Stimulated activated CD8-positive, alpha-beta memory T cell treated with anti-CD3 and anti-CD28 coated beads, Interleukin-12 subunit alpha, Interleukin-12 subunit beta, amount 100 ng/mL, for 24 hours (primary cell): ENCODE measurements around the gene ARHGEF28.

Source experiments
- DNase-seq: peaks from one replicate; pipeline ENCODE4 v3.0.0-alpha.2; 2020; ENCODE audit errors: extremely low read depth

Gene ARHGEF28

DNA sequence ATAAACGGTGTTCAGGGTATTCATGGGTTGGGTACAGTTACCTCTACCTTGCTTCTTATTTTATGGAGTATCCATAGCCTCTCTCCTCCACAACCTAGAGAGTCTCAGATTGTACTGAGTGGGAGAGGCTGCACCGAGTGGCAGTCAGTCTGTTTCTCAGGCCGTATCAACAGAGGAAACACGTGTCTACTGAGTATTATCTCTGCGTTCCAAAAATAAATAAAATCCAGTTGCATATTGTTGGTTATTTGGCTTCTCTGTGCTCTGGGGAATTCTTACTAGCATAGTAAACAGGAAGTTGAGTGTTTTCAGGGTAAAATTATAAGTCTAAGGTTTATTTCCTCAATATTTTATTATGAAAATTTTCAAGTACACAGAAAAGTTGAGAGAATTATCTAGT is 231.0 kb downstream of the ARHGEF28 start:
- DNase-seq = no peak

DNA sequence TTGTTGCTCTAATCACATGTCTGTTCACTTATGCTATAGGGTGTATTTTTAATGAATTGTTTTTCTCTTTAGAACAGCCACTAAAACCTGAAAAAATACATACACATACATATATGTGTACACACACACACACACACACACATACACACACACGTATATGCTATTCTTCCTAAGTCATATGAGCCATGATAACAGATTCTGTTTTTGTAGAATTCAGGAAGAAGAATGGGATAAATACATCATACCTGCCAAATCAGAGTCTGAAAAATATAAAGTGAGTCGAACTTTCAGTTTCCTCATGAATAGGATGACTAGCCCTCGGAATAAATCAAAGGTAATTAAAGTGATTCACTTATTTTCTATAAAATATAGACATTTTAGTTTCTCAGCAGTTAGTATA is 231.4 kb downstream of the ARHGEF28 start:
- no peak for DNase-seq

DNA sequence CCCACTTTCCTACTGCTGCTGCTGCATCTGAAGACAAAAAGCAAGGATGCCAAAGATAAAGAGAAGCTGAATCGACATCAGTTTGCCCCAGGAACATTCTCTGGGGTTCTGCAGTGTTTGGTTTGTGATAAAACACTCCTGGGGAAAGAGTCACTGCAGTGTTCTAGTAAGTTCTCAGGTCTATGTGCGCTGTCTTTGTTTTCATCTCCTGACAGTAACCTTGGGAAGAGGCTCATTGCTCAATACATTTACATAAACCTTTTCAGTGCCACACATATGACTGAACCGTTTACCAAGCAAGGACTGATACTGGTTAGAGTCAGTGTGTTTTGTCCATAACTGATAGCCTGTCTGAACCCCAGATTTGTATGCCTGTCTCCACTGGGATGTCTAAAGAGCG is 232.1 kb downstream of the ARHGEF28 start:
- no peak for DNase-seq

DNA sequence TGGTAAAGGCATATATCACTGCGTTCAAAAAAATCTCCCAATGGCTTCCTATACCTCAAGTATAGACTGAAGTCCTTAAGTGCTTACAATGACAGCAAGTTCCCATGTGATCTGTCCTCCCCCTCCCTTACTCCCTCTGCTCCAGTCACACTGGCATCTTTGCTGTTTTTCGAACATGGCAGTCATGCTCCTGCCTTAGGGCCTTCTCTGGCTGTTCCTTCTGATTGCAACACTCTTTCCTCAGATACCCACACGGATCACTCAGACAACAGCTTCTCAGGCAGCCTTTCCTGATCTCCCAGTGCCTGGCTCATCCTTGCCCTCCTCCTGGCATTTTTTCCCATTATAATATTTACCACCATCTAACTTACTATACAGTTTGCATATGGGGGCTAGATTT is 232.8 kb downstream of the ARHGEF28 start:
- DNase-seq = no peak

DNA sequence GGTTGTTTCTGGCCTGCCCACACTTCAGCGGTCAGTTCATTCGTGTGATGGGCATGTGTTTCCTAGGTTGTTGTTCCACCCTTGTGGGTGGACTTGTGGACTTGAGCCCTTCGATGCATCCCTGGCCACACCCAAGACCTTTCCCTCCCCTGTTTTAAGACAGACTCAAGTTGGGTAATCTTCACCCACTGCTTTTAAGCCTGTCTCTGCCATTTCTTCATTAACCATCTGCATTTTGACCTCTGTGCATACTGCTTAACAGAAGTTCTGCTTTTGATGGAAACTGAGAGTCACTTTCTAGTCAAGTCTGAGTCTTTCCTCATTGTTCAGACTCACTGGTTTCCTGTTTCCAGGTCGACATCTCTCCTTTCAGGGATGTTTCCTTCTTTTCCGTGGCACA is 233.7 kb downstream of the ARHGEF28 start:
- DNase-seq = no peak

DNA sequence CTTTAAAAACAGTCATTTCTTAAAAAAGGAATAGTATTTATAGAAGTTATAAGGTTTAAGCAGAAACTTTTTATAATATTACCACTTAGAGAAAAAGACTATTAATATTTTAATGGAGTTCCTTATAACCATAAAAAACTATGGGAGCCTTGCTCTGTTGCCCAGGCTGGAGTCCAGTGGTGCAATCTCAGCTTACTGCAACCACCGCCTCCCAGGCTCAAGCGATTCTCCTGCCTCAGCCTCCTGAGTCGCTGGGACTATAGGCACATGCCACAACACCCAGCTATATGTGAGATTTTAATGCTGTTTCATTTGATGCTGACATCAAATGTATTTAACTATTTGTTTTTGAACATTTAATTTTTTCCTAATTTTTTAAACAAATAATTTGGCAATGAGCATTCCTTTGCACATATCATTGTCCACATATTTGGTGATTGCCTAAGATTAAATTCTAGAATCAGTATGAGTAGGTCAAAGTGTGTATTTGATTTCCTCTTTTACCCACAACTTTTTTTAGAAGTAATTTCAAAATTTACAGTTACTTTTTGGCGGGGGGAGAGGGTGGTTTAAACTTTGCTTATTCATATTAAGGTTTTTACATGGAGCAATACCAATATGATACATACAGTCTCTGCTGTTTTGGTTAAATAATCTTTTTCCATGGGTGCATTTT is 235.5 kb downstream of the ARHGEF28 start:
- no peak for DNase-seq

DNA sequence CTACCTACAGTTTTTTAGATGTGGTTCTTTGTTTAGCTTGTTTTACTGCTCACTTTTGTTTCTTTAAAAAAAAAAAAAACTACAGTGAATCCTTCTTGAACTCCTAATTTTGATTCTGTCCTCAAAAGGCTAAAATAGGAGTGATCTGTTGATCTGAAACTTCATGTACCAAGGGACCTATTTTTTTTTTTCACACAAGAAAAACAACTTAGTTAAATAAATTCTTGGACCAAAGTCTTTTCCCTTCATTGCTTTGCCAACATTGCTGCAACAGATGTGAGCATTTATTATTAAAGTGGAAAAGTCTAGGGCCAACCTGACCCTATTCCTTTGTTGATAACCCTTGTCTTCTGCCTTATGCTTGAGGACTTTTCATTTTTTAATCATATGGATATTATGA is 236.8 kb downstream of the ARHGEF28 start:
- DNase-seq = no peak

DNA sequence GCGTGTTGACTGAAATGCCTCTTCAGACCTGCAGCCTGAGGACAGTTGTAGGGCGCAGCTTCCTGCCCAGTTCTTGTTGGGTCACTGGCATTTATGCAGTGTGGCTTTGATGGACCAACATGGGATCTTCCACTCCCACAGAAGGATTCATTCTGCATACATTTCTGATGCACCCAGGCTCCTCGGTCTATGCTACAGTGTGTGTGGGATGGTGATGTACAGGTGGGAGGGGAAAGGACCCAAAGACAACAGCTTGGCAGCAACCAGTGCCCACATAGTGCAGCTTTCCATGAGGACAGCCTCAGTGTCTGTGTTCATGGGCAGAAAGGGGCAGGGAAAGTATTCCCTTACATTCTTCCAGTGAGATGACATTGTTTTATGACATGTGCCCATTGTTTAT is 237.9 kb downstream of the ARHGEF28 start:
- no peak for DNase-seq

DNA sequence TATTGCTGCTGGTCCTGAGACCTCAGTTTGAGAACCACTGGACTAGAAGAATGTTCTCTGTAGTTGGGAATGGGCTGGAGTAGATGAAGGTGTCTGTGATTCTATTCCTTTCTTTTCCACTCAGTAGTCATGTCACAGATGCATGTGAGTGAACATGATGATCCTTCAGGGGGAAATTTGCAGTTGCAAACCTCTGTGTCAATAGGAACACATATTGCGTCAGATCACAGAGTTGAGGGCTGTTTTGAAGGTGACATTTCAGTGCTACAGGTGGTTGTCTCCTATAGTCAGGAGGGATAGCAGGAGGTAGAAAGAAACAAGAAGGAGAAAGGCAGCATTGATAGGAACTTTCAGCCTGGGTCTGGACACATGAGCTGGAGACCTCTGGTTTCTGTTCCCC is 239.3 kb downstream of the ARHGEF28 start:
- DNase-seq = no peak

DNA sequence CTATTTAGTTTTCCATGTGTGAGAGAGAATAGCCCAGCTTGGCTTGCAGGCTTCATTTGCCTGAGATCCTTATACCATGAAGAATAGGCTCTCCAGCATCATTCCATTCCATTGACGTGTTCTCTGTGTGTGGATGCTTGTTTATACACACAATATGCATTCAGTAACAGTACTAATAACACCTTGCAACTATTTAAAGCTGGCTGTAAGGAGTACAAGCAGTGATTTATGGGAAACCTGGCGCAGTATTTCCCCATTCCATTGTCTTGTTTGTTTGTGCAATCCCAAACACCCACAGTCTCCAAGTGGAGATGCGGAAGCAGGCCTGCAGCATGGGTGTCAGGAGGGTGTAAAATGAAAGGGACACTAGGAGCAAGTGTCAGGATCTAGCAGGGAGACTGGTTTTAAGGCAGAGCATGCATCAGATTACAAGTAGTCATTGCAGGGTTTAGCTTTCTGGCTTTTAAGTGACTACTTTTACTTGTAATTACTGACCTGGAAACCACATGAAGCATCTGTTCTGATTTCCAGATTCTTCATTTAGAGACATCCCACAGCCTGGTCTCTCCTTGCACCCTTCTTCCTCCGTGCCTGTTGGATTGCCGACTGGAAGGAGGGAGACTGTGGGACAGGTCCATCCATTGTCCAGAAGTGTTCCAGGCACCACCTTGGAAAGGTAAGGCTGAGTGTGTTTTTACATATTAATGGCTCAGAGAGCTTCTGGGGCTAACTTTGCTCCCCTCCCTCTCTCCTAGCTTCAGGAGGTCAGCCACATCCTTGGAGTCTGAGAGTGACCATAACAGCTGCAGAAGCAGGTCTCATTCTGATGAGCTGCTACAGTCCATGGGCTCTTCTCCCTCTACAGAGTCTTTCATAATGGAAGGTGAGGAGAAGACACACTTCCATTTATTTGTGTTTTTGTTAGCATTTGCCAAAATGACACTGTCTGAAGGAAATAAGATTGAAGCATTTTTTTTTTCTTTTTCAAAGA is 241.6 kb downstream of the ARHGEF28 start:
- DNase-seq = no peak

DNA sequence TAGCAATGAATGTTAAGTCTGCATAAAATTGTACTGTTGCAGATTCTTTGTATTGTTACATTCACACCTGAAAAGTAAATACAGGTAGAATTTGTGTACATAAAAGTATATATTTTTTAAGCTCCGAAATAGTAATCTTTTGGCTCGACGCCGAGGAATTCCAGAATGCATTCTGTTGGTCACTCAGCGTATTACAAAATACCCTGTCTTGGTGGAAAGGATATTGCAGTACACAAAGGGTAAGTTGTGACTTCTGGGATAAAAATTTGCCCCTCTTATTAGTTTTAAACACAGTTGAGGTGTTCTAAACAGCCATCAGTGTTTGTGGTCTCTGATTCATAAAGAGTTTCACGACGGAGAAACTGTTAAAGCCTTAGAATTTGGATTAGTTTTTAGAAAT is 257.6 kb downstream of the ARHGEF28 start:
- no peak for DNase-seq

DNA sequence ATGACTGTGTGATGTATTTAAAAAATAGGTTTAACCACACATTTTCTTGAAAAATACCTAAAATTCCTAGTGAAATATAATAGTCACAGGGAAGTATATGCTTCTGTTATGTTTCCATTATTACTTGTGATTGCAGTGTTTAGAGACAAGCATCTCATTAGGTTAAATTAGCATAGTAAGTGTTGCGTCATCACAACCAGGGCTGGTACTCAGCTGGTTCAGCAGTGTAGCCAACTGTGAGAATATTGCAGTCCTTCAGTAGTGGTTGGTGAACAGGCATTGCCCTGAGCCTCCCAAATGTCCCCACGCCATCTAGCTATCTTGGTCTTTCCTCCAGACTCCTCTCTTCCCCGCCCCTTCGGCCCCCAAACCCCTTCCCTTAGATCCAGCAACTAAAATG is 261.7 kb downstream of the ARHGEF28 start:
- DNase-seq = no peak

DNA sequence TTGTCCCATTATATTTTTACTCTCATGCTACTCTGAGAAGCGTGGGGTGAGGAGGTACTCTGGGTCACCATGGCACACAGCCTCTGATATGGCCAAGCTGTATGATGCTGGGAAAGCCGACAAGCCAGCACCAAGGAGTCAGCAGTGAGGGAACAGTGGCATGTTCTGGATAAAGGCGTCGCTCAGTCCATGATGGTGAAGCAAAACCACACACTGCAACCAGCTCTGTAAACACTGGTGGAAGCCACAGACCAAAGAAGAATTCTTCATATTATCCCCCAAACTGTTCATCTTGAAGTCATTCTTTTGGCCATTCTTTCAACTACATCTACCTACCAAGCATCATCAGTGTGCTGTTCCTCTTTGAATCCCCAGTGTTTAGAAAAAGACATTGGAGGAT is 264.6 kb downstream of the ARHGEF28 start:
- DNase-seq = no peak

DNA sequence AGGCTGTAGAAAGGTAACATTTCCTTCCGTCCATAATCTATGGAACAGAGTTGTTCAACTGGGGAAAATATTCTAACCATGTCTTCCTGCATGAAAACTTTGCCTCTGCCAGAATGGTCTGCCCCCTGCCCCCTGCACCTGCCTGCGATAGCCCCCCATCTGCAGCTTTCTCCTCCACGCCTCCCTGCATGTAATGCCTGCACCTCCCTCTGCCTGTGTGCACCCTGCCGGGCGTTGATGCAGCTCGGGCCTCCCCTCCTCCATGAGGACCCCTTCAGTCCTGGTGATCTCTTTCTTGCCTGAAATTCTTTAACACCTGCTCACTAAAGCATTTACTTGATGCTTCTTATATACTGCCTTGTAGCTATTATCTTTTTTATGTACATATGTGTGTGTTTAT is 266.2 kb downstream of the ARHGEF28 start:
- DNase-seq = no peak

DNA sequence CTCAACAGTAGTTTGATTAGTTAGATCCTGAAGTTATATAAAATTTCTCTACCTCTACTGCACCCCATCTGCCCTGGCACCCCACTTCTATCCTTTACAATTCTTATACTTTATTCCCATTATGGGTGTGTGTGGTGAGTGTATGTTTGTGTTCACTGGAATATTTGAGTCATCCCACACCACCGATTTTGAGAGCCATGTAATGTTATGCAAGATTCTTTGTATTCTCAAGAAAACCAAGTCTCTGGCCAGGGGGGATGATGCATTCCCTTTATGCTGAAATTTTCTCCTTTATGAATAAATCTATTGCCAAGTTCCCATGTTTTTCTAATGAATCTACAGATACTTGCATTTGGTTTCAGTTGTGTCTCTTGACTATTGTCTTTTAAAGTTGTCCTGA is 266.8 kb downstream of the ARHGEF28 start:
- no peak for DNase-seq

DNA sequence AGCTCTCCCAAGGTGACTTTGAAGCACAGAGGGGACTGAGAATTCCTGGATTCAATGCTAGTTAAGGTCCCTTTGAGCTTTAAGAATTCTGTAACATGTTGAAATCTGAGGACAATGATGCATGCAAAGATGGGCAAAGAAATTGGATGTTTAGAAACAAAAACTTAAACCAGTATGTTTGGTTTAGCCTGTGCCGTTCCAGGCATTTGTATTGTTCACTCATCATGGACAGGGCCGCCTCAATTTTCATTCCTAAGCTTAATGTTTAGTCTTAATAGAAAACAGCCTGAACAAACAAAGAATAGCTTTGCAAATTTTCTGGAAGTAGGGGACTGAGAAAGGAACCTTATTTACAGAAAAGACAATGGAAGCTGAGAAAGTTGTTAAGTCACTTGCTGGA is 267.8 kb downstream of the ARHGEF28 start:
- no peak for DNase-seq

DNA sequence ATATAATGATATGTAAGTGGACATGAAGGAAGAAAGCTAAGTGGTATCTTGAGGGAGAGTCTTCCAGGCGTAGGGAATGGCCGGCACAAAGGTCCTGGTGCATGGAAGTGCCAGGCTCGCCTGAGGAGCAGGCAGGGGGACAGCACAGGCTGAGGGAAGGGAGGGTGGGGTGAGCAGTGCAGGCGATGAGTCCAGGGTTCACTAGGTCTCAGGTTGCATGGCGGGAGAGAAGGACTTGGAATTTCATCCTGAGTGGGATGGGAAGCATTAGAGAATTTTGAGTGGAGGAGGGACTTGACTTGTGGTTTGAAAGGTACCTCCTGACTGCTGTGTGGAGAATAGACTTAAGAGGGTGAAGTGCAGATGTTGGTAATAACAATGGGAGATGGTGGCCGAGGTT is 268.9 kb downstream of the ARHGEF28 start:
- no peak for DNase-seq

DNA sequence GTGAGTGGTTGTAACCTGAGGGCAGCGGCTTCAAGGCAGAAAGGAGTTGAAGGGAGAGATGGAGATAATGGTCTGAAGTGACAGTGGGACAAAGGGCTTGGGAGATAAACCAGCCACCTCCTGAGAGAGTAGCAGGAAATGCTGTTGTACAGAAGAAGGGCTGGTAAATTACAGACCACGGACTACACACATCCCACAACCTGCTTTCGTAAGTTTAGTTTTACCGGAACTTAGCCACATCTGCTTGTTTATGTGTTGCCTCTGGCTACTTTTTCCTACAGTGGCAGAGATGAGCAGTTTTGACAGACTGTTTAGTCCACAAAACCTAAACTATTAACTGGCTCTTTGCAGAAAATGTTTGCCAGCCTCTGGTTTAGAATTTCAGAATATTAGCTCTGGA is 269.5 kb downstream of the ARHGEF28 start:
- DNase-seq = no peak

DNA sequence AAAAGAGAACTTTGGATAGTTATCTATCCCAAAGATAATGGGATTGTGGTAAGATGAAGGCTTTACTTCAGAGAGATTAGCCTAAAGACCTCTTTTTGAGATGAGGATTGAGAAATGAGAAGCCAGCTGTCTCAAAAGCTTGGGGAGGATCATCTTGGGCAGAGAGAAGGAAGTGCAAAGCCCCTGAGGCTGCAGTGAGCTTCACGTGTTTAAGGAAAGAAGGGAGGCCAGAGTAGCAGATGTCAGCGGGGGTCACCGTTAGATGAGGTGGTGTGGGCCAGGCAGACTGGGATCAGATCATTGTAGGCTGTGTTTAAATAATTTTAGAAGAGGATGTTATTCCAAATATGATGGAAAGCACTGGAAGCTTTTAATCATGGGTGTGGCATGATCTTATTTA is 270.1 kb downstream of the ARHGEF28 start:
- DNase-seq = no peak

DNA sequence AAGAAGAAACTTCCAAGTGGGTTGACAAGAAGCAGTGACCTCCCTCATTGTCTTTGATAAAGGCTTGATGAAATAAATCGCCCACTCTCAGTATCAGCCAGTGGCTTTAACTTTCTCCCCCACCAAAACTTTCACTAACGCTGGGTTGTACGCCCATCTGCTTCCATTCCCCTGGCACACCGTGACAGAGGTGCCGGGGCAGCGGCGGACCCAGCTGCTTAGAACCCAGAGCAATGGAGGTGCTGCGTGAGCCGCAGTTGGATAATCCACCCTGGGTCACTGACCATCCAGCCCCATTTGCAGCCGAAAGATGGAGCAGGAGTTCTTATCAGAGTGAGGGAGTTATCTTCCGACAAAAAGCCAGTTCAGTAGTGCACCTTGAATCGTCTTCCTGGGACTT is 270.7 kb downstream of the ARHGEF28 start:
- DNase-seq = no peak

DNA sequence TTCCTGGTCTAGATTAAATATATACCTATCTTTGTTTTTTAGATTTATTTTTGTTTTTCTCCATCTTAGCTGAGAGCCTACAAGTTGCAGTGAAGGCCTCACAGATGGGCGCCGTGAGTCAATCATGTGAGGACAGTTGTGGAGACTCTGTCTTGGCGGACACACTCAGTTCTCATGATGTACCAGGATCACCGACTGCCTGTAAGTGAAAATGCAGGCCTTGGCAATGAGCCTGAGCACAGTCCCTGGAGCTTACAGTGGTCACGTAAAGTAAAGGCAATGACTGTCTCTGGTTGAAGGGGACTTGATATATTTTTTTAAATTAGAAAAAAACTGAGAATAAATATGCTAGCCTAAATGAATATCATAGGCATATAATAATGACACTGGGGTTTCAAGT is 271.9 kb downstream of the ARHGEF28 start:
- DNase-seq = no peak

DNA sequence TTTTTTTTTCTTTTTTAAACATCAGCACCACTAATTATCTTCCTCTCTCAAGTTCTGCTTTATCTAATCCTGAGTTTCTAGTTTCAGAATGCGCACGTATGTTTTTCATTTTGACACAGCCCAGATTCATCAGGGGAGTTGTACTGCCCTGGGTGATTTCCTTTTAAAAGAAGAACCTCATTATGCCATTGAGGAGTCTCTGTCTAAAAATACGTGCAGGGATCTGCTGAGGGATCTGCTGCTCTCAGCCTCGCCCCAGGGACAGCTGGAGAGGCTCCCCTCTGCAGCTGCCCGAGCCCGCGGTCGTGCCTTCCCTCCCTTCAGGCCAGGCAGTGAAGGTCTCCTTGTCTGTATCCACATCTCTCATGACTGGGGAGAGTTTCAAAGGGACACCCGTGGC is 273.1 kb downstream of the ARHGEF28 start:
- DNase-seq = no peak

DNA sequence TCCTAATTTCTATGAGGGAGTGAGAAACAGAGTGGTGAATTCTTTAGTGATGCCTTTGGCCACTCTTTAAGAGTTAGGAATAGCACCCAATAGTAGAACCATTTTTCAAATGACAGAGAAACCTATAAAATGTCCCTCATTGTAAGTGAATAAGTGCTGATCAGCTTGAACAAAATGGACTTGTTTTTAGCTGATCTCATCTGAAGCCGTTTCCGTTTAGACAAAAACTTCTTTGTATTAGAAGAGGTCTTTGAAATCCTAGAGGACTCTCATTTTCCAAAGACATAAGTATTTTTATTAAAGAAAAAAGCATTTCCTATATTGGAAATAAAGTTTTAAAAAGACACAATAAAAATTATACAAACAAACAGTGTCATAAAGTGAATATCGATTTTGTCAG is 273.9 kb downstream of the ARHGEF28 start:
- no peak for DNase-seq
